ENCODE data around the gene UGGT2. TPM values are rescaled to one million over a fixed set of nuclear protein-coding genes. Genes with fewer than 3 reads are reported as not detected.
"Not testable (repeated sequence)": the region's sequence is repeated elsewhere in the genome, so short reads cannot be mapped to it uniquely, and the experiment has no call there.

The UGGT2 gene
- total RNA-seq, 1 donor from 2014 or later, result 26.0 TPM

DNA sequence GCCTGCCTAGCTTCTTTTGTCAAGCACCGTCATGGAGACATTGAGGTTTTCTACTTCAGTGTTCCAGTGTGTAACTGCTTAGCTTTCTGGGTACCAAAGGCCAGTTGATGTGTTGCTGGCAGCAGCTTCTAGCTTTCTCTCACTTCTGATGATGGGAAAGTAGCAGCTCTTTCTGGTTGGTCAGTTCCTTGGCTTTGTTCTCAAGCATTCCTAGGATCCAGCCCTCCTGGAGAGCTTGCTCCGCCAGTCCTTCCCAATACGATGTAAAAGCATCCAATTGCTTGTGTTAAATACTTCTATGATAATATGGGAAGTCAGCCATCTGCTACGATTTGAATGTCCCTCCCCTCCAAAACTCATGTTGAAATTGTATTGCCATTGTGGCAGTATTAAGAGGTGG lies 182.8 kb downstream of the UGGT2 start:
- DNase-seq (ENCODE audit: low spot score in 2 of 2), result no peak
- Histone ChIP-seq H3K9me3 (no peaks in the 10 kb centered on the region), H3K36me3 (peaks cover 0 to 4% of the 10 kb centered on the region in 2 donors), H3K4me3 (no peak overlapping the region), H3K27me3 (no peaks in the 10 kb centered on the region), H3K27ac (no peak overlapping the region), H3K4me1 (no peaks in the 10 kb centered on the region)
- intact Hi-C loops (cut with DNase I), result no loop called here
- no peak for TF ChIP-seq CTCF (IDR thresholded peaks at IDR 0.05)

DNA sequence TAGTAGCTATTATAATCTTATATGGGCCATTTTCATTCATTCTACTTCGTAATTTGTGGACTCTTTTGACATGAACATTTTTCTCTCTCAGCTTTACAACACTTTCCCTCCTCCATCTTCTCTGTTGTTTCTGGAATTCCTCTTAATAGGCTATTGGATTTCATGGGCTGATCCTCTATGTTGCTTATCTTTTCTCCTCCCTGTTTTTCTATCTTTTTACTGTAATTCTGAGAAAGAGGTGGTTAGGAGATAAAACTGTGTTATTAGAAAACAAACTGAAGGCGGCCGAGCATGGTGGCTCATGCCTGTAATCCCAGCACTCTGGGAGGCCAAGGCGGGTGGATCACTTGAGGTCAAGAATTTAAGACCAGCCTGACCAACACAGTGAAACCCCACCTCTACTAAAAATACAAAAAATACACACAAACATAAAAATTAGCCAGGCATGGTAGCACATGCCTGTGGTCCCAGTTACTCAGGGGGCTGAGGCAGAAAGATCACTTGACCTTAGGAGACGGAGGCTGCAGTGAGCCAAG lies 188.1 kb downstream of the UGGT2 start:
- Histone ChIP-seq H3K9me3 (no peaks in the 10 kb centered on the region), H3K36me3 (peaks cover 0 to 11% of the 10 kb centered on the region in 2 donors), H3K4me1 (no peaks in the 10 kb centered on the region), H3K27ac (no peak overlapping the region), H3K27me3 (no peaks in the 10 kb centered on the region), H3K4me3 (no peak overlapping the region)
- DNase-seq (ENCODE audit: low spot score in 2 of 2), result no peak
- TF ChIP-seq CTCF (IDR thresholded peaks at IDR 0.05), result no peak
- intact Hi-C loops (cut with DNase I), result no loop called here

DNA sequence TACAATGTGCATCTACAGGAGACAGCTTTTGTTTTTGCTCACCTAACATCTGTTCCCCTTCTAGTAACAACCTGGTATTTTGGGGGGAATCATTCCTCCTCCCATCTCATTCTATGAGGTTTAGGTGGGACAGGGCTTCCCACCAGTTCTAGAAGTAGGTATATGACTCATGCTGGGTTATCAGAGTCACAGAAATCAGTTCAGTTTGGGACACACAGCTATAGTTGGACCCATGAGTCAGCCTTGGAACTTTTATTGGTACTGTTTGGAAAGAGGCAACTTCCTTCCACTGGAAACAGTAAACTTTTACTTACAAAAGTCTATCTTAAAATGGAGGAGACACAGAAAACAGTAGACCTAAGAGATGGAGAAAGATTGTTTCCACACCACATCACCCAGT lies 190.8 kb downstream of the UGGT2 start:
- no peak for DNase-seq (ENCODE audit: low spot score in 2 of 2)
- intact Hi-C loops (cut with DNase I), result no loop called here
- Histone ChIP-seq H3K36me3 (peaks cover 0 to 11% of the 10 kb centered on the region in 2 donors), H3K27ac (no peak overlapping the region), H3K27me3 (no peaks in the 10 kb centered on the region), H3K4me3 (no peak overlapping the region), H3K4me1 (no peaks in the 10 kb centered on the region), H3K9me3 (no peaks in the 10 kb centered on the region)
- TF ChIP-seq CTCF (IDR thresholded peaks at IDR 0.05), result no peak

- intact Hi-C loops (cut with DNase I), result no loop called here
- Histone ChIP-seq H3K27me3 (no peaks in the 10 kb centered on the region), H3K27ac (no peak overlapping the region), H3K36me3 (peaks cover 0 to 11% of the 10 kb centered on the region in 2 donors), H3K9me3 (no peaks in the 10 kb centered on the region), H3K4me3 (no peak overlapping the region), H3K4me1 (no peaks in the 10 kb centered on the region)
- no peak for DNase-seq (ENCODE audit: low spot score in 2 of 2)
- TF ChIP-seq CTCF (IDR thresholded peaks at IDR 0.05), result no peak
Measured at GRCh38 chr13:95861296-95861695, 191.9 kb downstream of the UGGT2 start.

DNA sequence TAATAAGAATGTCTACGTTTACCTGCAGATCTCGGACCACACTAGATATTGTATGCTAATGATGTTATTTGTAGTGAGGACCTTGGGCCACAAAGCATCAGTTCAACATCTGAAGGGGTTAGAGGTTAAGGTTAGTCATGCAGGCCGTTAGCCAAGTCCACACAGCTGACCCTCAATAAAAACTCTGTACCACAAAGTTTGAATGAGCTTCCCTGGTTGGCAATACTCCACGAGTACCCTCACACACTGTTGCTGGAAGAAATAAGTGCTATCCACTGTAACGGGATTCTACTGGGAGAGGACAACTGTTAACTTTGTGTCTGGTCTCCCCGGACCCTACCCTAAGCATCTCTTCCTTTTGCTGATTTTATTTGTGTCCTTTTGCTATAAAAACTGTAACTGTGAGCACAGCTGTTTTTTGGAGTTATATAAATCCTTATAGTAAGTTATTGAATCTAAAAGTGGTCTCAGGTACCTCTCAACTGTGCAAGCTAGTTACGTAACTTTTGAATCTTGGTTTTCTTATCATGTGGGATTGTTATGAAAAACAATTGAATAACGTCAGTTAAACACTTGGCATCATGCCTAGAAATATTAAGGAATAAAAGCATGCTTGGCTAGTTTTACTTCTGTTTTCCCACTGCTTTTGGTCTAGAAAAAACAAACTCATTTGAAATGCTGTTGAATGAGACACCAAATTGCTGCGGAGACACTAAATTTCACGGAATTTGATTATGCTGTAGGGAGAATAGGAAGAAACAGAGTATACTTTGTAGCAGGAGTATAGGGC lies 194.7 kb downstream of the UGGT2 start:
- no peak overlapping the region for H3K27ac ChIP-seq
- no peaks in the 10 kb centered on the region for H3K27me3 ChIP-seq
- intact Hi-C loops (cut with DNase I), result no loop called here
- no peak overlapping the region for H3K4me3 ChIP-seq
- no peak for DNase-seq (ENCODE audit: low spot score in 2 of 2)
- TF ChIP-seq CTCF (IDR thresholded peaks at IDR 0.05), result no peak
- H3K4me1 ChIP-seq, result no peaks in the 10 kb centered on the region
- no peaks in the 10 kb centered on the region for H3K9me3 ChIP-seq
- H3K36me3 ChIP-seq, result peaks cover 0 to 17% of the 10 kb centered on the region in 2 donors

DNA sequence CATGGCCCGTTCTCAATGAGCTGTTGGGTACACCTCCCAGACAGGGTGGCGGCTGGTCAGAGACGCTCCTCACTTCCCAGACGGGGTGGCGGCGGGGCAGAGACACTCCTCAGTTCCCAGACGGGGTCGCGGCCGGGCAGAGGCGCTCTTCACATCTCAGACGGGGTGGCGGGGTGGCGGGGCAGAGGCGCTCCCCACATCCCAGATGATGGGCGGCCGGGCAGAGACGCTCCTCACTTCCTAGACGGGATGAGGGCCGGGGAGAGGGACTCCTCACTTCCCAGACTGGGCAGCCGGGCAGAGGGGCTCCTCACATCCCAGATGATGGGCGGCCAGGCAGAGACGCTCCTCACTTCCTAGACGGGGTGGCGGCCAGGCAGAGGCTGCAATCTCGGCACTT lies 207.5 kb downstream of the UGGT2 start:
- H3K4me3 ChIP-seq; intact Hi-C loops (cut with DNase I); DNase-seq (ENCODE audit: low spot score in 2 of 2); H3K27me3 ChIP-seq; H3K4me1 ChIP-seq; H3K27ac ChIP-seq: not testable (repeated sequence)
- Histone ChIP-seq H3K36me3 (peaks cover 7 to 12% of the 10 kb centered on the region in 2 donors), H3K9me3 (peaks cover 0 to 10% of the 10 kb centered on the region in 2 donors)

Data from ascending aorta (tissue), 2 donors.